GM12801 (cell line): Measurements from ENCODE around the gene DPP8.

Experiments used
- TF ChIP-seq, protein P1 (sequence below): IDR thresholded peaks from one replicate; pipeline ENCODE4 v1.5.1; 2011; ENCODE audit warnings: control low read depth; ENCODE audit not compliant: insufficient read length; ENCODE audit errors: extremely low read depth

Gene DPP8

DNA sequence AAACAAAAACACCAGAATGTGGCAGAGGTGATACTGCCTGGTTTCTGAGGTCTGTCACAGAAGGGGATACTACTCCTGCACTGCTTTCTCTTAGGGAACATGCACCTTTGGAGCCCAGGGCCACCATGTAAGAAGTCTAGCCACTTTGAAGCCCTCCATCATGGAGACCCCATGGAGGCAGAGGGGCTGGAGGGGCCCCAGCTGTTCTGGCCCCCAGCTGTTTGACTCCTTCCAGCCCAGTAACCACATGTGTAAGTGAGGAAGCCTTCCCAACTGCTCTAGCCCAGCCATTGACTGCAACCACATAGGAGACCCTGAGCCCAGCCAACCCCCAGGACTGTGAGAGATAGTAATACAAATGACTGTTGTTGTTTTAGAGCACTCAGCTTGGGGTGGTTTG lies 85.8 kb downstream of the DPP8 start:
- TF ChIP-seq, protein P1, sequence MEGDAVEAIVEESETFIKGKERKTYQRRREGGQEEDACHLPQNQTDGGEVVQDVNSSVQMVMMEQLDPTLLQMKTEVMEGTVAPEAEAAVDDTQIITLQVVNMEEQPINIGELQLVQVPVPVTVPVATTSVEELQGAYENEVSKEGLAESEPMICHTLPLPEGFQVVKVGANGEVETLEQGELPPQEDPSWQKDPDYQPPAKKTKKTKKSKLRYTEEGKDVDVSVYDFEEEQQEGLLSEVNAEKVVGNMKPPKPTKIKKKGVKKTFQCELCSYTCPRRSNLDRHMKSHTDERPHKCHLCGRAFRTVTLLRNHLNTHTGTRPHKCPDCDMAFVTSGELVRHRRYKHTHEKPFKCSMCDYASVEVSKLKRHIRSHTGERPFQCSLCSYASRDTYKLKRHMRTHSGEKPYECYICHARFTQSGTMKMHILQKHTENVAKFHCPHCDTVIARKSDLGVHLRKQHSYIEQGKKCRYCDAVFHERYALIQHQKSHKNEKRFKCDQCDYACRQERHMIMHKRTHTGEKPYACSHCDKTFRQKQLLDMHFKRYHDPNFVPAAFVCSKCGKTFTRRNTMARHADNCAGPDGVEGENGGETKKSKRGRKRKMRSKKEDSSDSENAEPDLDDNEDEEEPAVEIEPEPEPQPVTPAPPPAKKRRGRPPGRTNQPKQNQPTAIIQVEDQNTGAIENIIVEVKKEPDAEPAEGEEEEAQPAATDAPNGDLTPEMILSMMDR: no peak

DNA sequence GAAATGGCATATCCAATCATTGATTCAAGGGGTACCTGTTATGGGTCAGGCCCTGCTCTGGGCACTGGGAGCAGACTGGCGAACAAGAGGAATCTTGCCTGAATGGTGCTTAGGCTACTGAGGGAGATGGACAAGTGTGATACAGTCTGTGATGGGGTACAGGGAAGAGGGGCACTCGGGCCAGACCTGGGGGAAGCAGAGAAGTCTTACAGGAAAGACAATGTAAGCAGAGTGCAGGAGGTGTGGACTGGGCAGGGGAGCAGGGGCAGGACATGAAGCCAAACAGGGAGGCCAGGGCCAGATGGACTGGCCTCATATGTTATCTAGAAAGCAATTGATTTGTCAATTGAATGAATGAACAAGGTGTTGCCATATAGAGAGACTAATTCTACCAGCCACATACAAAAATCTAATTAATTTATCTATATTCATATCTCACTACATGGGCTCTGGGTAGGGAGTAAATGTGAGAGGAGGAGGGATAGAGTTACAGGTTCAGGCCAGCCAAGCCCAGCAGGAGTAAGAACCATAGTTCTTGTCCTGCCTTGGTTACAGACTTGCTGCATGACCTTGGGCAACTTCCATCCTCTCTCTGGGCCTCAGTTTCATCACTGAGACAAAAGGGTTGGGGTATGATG lies 91.2 kb downstream of the DPP8 start:
- TF ChIP-seq, protein P1: no peak

DNA sequence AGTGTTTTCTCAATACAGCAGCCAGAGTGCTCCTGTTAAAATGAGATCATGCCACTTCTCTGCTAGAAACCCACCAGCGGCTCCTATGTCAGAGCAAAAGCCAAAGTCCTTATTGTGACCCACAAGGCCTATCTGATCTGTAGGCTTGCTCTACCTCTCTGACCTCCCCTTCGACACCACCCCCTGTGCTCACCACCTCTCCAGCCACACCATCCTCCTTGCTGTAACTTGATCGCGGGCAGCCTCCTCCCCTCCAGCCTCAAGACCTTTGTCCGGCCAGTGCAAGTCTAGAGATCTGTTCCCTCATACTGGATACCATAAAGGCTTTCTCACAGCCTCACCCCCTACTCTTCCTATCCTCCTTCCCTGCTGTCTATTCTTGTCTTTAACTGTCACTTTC lies 92.8 kb downstream of the DPP8 start:
- TF ChIP-seq, protein P1: no peak

DNA sequence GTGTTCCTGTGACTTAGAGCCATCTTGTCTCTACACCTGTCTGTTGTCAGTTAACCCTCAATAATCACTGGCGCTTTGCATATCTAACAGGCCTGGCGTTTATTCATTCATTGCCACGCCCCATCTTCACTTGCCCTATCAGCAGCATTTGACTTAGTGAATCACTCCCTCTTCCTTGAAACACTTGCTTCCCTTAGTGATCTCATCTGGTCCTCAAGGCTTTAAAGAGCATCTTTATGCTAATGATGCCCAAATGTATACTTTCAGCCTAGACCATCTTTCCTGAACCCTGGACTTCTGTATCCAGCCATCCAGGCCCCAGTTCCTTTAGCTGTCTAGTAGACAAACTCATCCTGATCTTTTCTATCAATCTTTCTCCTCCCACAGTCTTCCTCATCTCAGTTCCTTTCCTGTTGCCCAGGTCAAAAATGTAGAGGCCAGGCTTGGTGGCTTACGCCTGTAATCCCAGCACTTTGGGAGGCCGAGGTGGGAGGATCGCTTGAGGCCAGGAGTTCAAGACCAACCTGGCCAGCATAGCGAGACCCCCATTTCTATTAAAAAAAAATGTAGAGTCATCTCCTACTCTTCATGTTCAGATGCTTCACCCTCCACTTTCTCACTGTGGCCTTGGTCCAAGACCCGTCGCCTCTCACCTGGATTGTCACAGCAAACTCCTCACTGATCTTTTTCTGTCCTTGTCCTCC lies 93.4 kb downstream of the DPP8 start:
- TF ChIP-seq, protein P1: no peak

DNA sequence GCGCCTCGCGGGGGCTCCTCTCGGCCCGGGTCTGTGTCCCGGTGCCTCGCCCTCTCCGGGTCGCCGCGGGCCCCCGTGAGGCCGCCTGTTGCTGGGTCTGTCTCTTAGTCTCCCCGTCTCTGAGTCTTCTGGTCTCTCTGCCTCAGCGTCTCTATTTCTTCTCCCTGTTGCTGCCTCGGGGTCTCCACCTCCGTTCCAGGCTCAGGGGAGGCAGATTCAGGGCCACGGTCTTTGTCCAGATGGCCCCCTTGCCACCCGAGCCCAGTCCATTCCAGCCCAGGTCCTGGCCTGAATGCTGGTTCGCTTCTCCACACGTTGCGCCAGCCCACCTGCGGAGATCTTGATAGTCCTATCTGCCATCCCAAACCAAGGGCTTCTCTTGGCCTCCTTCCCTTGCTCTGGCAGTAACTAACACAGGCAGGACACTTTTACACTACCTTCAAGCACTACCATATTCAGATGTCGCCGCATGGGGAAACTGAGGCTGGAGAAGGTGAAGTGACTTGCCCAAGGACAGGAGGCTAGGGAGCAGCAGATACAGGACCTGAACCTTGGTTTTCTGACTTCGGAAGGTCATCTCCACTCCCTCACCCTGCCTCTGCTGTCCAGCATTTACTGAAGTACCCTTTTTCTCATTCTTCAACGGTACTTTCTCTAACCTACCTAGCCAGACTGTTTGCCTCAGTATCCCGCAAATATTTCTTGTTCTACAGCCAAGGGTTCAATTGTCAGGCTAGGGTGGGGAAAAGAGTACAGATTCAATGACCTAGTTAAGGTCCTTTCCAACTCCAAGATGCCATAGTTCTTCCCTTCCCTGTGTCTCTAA lies 94.1 kb downstream of the DPP8 start:
- TF ChIP-seq, protein P1: no peak

DNA sequence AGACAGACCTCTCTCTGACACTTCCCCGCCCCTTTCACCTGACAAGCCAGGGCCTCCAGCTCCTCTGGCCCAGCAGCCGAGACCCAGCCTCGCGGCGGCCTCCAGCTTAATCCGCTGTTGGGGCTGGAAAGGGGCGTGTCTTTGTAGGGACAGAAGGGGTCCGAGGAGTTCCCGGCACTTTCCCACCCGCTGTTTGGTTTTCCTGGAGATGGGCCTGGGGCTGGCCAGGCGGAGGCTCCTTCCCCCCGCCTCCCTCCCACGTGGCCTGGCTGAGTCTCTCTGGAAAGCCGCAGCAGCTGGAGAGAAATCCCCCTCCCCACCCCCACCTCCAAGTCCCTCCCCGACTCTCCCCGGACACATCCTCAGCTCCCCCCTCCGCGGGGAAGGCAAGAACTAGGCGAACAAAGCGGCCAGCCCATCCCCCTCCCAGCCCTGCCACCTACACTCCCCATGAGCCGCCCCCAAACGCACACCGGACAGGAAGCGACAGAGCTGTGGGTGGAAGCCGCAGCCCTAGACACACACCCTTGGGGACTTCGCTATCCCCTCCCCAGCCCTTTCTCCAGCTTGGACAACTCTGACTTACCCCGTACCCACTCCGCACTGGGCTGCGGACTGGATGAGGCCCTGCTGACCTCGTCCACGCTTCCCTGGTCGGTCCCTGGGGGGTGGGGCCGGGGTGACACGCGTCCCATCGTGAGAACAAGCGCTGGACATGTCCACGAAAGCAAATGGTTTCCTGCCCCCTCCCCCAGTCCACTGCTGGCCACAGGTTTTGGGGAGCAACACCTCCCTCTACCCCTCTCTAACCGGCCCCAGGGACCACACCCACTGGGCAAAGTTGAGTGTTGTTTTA lies 95.9 kb downstream of the DPP8 start:
- TF ChIP-seq, protein P1: no peak
